Suprapubic skin (tissue), 3 donors: Measurements from ENCODE around the gene MRPL54.

ENCODE experiments used
- CTCF ChIP-seq, 2 donors: fragments of 200-600 bp in 1 of 2; fragments of 450-650 bp in 1 of 2; sonication (generic) in 1 of 2; IDR thresholded peaks; one replicate each; pipeline ENCODE4 v1.5.1; 2016 to 2019; ENCODE audit warnings: antibody characterized with exemption in 2 of 2, mild to moderate bottlenecking in 1 of 2, moderate library complexity in 1 of 2
- POLR2A ChIP-seq, 2 donors: fragments of 450-650 bp; IDR thresholded peaks; one replicate each; pipeline ENCODE4 v1.6.1; 2017; ENCODE audit warnings: antibody characterized with exemption in 2 of 2, mild to moderate bottlenecking in 2 of 2, moderate library complexity in 2 of 2

GRCh38 chr19:3725121-3725520 is 37.4 kb upstream of the MRPL54 start:
- no peak for TF ChIP-seq POLR2A (IDR thresholded peaks at IDR 0.05)
- TF ChIP-seq CTCF (IDR thresholded peaks at IDR 0.05), result no peak
